Neural cell (in vitro differentiated cells): ENCODE data around the gene NCS1. TPM values are rescaled to one million over a fixed set of nuclear protein-coding genes. Genes with fewer than 3 reads are reported as not detected.

Experiments
- H2AFZ ChIP-seq: fragments of 200-600, 300-800 bp; sonication (generic), shearing (Covaris generic); 2 replicates; pipeline ENCODE4 v1.6.0; 2014; ENCODE audit warnings: low read depth, mild to moderate bottlenecking, antibody characterized with exemption, low read length, moderate library complexity
- H3F3A ChIP-seq: fragments of 200-600 bp; shearing (Covaris generic); 2 replicates; pipeline ENCODE4 v1.6.1; 2016; ENCODE audit warnings: mild to moderate bottlenecking, moderate library complexity, mixed read lengths, antibody characterized with exemption, low read length; ENCODE audit not compliant: insufficient read depth, poor library complexity, severe bottlenecking
- H3K27ac ChIP-seq: fragments of 200-600, 300-800 bp; sonication (generic), shearing (Covaris generic); 2 replicates; pipeline ENCODE4 v1.5.1; 2014; ENCODE audit warnings: mild to moderate bottlenecking, low read length, moderate library complexity
- H3K27me3 ChIP-seq: fragments of 300-800, 200-600 bp; sonication (generic), shearing (Covaris generic); 2 replicates; pipeline ENCODE4 v1.6.0; 2014; ENCODE audit warnings: mild to moderate bottlenecking, low read depth, low read length, moderate library complexity; ENCODE audit not compliant: insufficient read depth
- H3K36me3 ChIP-seq: fragments of 300-800, 200-600 bp; sonication (generic), shearing (Covaris generic); 2 replicates; pipeline ENCODE4 v1.5.1; 2014; ENCODE audit warnings: mild to moderate bottlenecking, antibody characterized with exemption, low read length, moderate library complexity; ENCODE audit not compliant: insufficient read depth
- H3K4me2 ChIP-seq: fragments of 300-800, 200-600 bp; sonication (generic), shearing (Covaris generic); 2 replicates; pipeline ENCODE4 v1.6.0; 2014; ENCODE audit warnings: mild to moderate bottlenecking, low read length
- H3K4me3 ChIP-seq: fragments of 300-800, 200-600 bp; sonication (generic), shearing (Covaris generic); 2 replicates; pipeline ENCODE4 v1.5.1; 2014; ENCODE audit warnings: mild to moderate bottlenecking, low read length, moderate library complexity
- H3K79me2 ChIP-seq: fragments of 200-600 bp; shearing (Covaris generic); replicated peaks from 2 replicates; pipeline ENCODE4 v1.6.0; 2014; ENCODE audit warnings: mild to moderate bottlenecking, low read length, moderate library complexity; ENCODE audit not compliant: insufficient read depth
- H3K9ac ChIP-seq: fragments of 300-800, 200-600 bp; sonication (generic), shearing (Covaris generic); 2 replicates; pipeline ENCODE4 v1.6.1; 2016; ENCODE audit warnings: mild to moderate bottlenecking, low read length, mixed read lengths
- H3K9me2 ChIP-seq: fragments of 200-600 bp; shearing (Covaris generic); 2 replicates; pipeline ENCODE4 v1.6.1; 2016; ENCODE audit warnings: mild to moderate bottlenecking, low read length, mixed read lengths; ENCODE audit not compliant: insufficient read depth
- H3K9me3 ChIP-seq: fragments of 200-600, 300-800 bp; sonication (generic), shearing (Covaris generic); 2 replicates; pipeline ENCODE4 v1.6.1; 2016; ENCODE audit warnings: mild to moderate bottlenecking, mixed run types, low read length, moderate library complexity, mixed read lengths
- H4K20me1 ChIP-seq: fragments of 200-600 bp; shearing (Covaris generic); 2 replicates; pipeline ENCODE4 v1.6.1; 2016; ENCODE audit warnings: mild to moderate bottlenecking, mixed run types; ENCODE audit not compliant: insufficient read depth
- EP300 ChIP-seq: fragments of 450-650 bp; conservative IDR thresholded peaks from 2 replicates; pipeline ENCODE4 v1.6.1; 2014; ENCODE audit warnings: antibody characterized with exemption, mild to moderate bottlenecking, moderate library complexity; ENCODE audit not compliant: poor library complexity, severe bottlenecking
- EZH2 ChIP-seq: fragments of 200-600, 300-800 bp; shearing (Covaris generic), sonication (generic); IDR thresholded peaks from 2 replicates; pipeline ENCODE4 v1.6.1; 2014; ENCODE audit warnings: antibody characterized with exemption, low read length, borderline replicate concordance, mild to moderate bottlenecking; ENCODE audit not compliant: insufficient read depth, poor library complexity, severe bottlenecking
- MXI1 ChIP-seq: fragments of 450-650 bp; conservative IDR thresholded peaks from 2 replicates; pipeline ENCODE4 v1.6.1; 2014; ENCODE audit warnings: antibody characterized with exemption, mild to moderate bottlenecking; ENCODE audit not compliant: poor library complexity, severe bottlenecking
- POLR2AphosphoS5 ChIP-seq: IDR thresholded peaks from 2 replicates; pipeline ENCODE4 v1.6.1; 2012
- RAD21 ChIP-seq: fragments of 450-650 bp; conservative IDR thresholded peaks from 2 replicates; pipeline ENCODE4 v1.6.1; 2014; ENCODE audit warnings: antibody characterized with exemption, mild to moderate bottlenecking, moderate library complexity
- SMC3 ChIP-seq: fragments of 450-650 bp; conservative IDR thresholded peaks from 2 replicates; pipeline ENCODE4 v1.6.1; 2014; ENCODE audit warnings: antibody characterized with exemption, mild to moderate bottlenecking, moderate library complexity; ENCODE audit not compliant: poor library complexity
- TAF1 ChIP-seq: IDR thresholded peaks from 2 replicates; pipeline ENCODE4 v1.6.1; 2012; ENCODE audit warnings: low read depth
- polyA minus RNA-seq: library from RNA; depleted of rRNA, polyadenylated mRNA; stranded (reverse); fragments of >200 nt; gene quantifications from 2 replicates; pipeline ENCODE4 v1.2.3, GENCODE V29; 2014
- polyA plus RNA-seq: library from polyadenylated mRNA; depleted of rRNA; stranded (reverse); fragments of >200 nt; gene quantifications from 2 replicates; pipeline ENCODE4 v1.2.3, GENCODE V29; 2014
- TF ChIP-seq, protein P1 (sequence below): IDR thresholded peaks from 2 replicates; pipeline ENCODE4 v1.6.1; 2012; ENCODE audit warnings: borderline replicate concordance
- TF ChIP-seq, protein P2 (sequence below): fragments of 450-650 bp; IDR thresholded peaks from 2 replicates; pipeline ENCODE4 v1.5.1; 2014; ENCODE audit warnings: antibody characterized with exemption, mild to moderate bottlenecking, moderate library complexity; ENCODE audit not compliant: poor library complexity, severe bottlenecking

The NCS1 gene
- polyA plus RNA-seq (73.3 and 82.1 TPM in 2 replicates), polyA minus RNA-seq (135 and 153 TPM in 2 replicates)

DNA sequence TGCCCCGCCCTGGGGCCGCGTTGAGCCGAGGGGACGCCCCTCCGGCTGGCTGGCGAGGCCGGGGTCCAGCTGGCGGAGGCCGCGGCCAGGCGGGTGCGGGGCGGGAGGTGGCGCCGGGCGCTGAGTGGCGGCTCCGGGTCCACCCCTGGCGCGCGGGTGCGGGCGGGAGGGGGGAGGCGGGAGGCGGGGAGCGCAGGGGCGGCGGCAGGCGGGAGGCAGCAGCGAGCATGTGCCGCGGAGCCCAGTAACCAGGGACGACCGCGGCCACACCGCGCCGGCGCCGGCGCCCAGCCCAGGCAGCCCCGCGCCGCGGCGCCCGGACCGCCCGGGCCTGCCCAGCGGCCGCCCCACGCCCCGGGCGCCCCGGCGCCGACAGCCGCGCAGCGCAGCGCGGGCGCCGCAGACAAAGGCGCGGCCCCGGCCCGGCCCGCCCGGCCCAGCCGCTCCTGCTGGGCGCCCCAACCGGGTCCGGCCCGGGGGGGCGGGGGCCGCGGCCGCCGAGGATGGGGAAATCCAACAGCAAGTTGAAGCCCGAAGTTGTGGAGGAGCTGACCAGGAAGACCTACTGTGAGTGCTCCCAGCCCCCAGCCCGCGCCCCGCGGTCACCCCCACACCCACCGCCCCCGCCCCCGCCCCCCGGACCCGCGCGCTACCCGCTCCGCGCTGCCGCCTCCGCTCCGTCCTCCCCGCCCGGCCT is at the start of gene NCS1:
TSS of gene NCS1 (plus strand) at position 244 of the 697 bp plus-strand sequence. CDS start at position 504, 260 bp downstream.
- Histone ChIP-seq H4K20me1 (no peaks in the 10 kb centered on the region), H2AFZ (peak within 1 kb of the TSS; percentile 85), H3K36me3 (no peaks in the 10 kb centered on the region), H3K9ac (peak within 1 kb of the TSS; percentile 79), H3K9me3 (no peaks in the 10 kb centered on the region), H3K79me2 (peaks cover 27% of the 10 kb centered on the region), H3K27me3 (no peaks in the 10 kb centered on the region), H3K4me3 (peak within 1 kb of the TSS; percentile 92), H3K27ac (peak within 1 kb of the TSS; percentile 46), H3F3A (no peaks in the 10 kb centered on the region), H3K4me2 (peak within 1 kb of the TSS; percentile 95), H3K9me2 (no peaks in the 10 kb centered on the region)
- TF ChIP-seq POLR2AphosphoS5 (peak; percentile 64), SMC3 (no peak)

DNA sequence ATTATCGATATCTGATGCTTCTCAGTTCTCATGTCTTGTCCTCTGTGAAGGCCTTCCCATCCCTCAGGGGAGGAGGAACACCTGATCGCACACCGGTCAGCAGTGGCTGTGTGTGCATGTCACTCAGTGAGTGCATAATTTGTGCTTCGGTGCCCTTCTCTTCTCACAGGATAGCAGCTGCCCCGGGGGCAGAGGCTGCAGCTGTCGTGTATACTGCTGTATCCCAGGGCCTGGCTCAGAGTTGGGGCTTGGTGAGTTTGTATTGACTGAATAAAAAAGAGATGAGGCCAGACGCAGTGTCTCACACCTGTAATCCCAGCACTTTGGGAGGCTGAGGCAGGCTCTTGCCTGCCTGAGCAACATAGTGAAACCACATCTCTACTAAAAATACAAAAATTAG is 49.7 kb upstream of the NCS1 start:
- no peaks in the 10 kb centered on the region for H3K79me2 ChIP-seq
- H2AFZ ChIP-seq = no peak overlapping the region
- no peak overlapping the region for H3K4me3 ChIP-seq
- no peaks in the 10 kb centered on the region for H3K9me3 ChIP-seq
- H3K9me2 ChIP-seq = no peaks in the 10 kb centered on the region
- H3K27ac ChIP-seq = no peak overlapping the region
- no peak overlapping the region for H3K9ac ChIP-seq
- H3K4me2 ChIP-seq = no peak overlapping the region
- TF ChIP-seq EZH2 = no peak
- TF ChIP-seq RAD21 = no peak
- no peak for TF ChIP-seq TAF1
- TF ChIP-seq EP300 = no peak
- TF ChIP-seq, protein P1, sequence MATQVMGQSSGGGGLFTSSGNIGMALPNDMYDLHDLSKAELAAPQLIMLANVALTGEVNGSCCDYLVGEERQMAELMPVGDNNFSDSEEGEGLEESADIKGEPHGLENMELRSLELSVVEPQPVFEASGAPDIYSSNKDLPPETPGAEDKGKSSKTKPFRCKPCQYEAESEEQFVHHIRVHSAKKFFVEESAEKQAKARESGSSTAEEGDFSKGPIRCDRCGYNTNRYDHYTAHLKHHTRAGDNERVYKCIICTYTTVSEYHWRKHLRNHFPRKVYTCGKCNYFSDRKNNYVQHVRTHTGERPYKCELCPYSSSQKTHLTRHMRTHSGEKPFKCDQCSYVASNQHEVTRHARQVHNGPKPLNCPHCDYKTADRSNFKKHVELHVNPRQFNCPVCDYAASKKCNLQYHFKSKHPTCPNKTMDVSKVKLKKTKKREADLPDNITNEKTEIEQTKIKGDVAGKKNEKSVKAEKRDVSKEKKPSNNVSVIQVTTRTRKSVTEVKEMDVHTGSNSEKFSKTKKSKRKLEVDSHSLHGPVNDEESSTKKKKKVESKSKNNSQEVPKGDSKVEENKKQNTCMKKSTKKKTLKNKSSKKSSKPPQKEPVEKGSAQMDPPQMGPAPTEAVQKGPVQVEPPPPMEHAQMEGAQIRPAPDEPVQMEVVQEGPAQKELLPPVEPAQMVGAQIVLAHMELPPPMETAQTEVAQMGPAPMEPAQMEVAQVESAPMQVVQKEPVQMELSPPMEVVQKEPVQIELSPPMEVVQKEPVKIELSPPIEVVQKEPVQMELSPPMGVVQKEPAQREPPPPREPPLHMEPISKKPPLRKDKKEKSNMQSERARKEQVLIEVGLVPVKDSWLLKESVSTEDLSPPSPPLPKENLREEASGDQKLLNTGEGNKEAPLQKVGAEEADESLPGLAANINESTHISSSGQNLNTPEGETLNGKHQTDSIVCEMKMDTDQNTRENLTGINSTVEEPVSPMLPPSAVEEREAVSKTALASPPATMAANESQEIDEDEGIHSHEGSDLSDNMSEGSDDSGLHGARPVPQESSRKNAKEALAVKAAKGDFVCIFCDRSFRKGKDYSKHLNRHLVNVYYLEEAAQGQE = no peak
- no peak for TF ChIP-seq SMC3
- TF ChIP-seq POLR2AphosphoS5 = no peak
- TF ChIP-seq MXI1 = no peak
- TF ChIP-seq, protein P2, sequence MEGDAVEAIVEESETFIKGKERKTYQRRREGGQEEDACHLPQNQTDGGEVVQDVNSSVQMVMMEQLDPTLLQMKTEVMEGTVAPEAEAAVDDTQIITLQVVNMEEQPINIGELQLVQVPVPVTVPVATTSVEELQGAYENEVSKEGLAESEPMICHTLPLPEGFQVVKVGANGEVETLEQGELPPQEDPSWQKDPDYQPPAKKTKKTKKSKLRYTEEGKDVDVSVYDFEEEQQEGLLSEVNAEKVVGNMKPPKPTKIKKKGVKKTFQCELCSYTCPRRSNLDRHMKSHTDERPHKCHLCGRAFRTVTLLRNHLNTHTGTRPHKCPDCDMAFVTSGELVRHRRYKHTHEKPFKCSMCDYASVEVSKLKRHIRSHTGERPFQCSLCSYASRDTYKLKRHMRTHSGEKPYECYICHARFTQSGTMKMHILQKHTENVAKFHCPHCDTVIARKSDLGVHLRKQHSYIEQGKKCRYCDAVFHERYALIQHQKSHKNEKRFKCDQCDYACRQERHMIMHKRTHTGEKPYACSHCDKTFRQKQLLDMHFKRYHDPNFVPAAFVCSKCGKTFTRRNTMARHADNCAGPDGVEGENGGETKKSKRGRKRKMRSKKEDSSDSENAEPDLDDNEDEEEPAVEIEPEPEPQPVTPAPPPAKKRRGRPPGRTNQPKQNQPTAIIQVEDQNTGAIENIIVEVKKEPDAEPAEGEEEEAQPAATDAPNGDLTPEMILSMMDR = no peak
- no peaks in the 10 kb centered on the region for H3F3A ChIP-seq
- H3K27me3 ChIP-seq = no peaks in the 10 kb centered on the region
- H4K20me1 ChIP-seq = no peaks in the 10 kb centered on the region
- H3K36me3 ChIP-seq = no peaks in the 10 kb centered on the region
